ENCODE results near the gene SCAI. TPM values are rescaled to one million over a fixed set of nuclear protein-coding genes. Genes with fewer than 3 reads are reported as not detected.
"Not testable (repeated sequence)": the region's sequence is repeated elsewhere in the genome, so short reads cannot be mapped to it uniquely, and the experiment has no call there.

Gene SCAI
- total and polyA plus RNA-seq, 2 of the 4 experiments (the other 2 are of a cell fraction), result 3.6 to 14.5 TPM

DNA sequence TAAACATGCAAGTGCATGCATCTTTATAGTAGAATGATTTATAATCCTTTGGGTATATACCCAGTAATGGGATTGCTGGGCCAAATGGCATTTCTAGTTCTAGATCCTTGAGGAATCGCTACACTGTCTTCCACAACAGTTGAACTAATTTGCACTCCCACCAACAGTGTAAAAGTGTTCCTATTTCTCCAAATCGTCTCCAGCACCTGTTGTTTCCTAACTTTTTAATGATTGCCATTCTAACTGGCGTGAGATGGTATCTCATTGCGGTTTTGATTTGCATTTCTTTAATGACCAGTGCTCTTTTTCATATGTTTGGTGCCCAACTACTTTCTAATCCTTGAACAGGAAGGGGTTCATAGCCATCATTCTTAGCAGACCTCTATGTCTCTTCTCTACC lies 38.4 kb upstream of the SCAI start:
- in situ Hi-C loops (cut with MboI; ENCODE audit: low sequenced_read_pairs), result not testable (repeated sequence)
- H4K20me1 ChIP-seq (ENCODE audit: insufficient read depth, low read length), result peaks cover 61% of the 10 kb centered on the region

More for the DNA sequence above, 38.4 kb upstream of the SCAI start:
- CTCF ChIA-PET; H3K9me3 ChIP-seq (ENCODE audit: control insufficient read depth, insufficient read depth, low read length); H2BK15ac ChIP-seq (ENCODE audit: low read depth, low read length); H3K9ac ChIP-seq (ENCODE audit: low read depth, low read length); H2BK120ac ChIP-seq (ENCODE audit: low read depth, low read length); POLR2A ChIA-PET (ENCODE audit: unreplicated experiment); DNase-seq; intact Hi-C loops (cut with micrococcal nuclease); H3K36me3 ChIP-seq (ENCODE audit: control insufficient read depth, insufficient read depth, low read length); H4K8ac ChIP-seq (ENCODE audit: low read depth in 2 of 2, low read length in 2 of 2); H2BK5ac ChIP-seq (ENCODE audit: low read depth, low read length, poor library complexity, severe bottlenecking); H2AK9ac ChIP-seq (replicated peaks; ENCODE audit: low read depth, low read length, poor library complexity); H3K4ac ChIP-seq (ENCODE audit: low read depth, low read length); H4K5ac ChIP-seq (ENCODE audit: low read depth, low read length); dilution Hi-C loops (cut with HindIII; ENCODE audit: low sequenced_read_pairs, unreplicated experiment); H2AFZ ChIP-seq (replicated peaks; ENCODE audit: low read length, poor library complexity); H3K4me3 ChIP-seq (ENCODE audit: insufficient read depth, low read depth, low read length); H4K91ac ChIP-seq (ENCODE audit: insufficient read depth, low read depth, low read length); H3K18ac ChIP-seq (ENCODE audit: low read depth, low read length); BruUV-seq (replicated peaks); H3K23ac ChIP-seq (ENCODE audit: low read depth, low read length); H3K4me1 ChIP-seq (ENCODE audit: control insufficient read depth, insufficient read depth, low read length); H3K14ac ChIP-seq (replicated peaks; ENCODE audit: low read depth, low read length); H2AK5ac ChIP-seq (ENCODE audit: low read depth, low read length); ATAC-seq (ENCODE audit: low read depth); H3K4me2 ChIP-seq (ENCODE audit: low read depth, low read length); H3K27me3 ChIP-seq (ENCODE audit: control insufficient read depth, insufficient read depth, low read length); H2BK20ac ChIP-seq (ENCODE audit: low read depth, low read length); H3K56ac ChIP-seq (ENCODE audit: extremely low read depth, insufficient read depth, low read length); H3K27ac ChIP-seq (ENCODE audit: insufficient read depth, low read length): not testable (repeated sequence)
- Histone ChIP-seq H3K79me1 (ENCODE audit: low read depth in 1 of 2, low read length in 2 of 2) (peaks cover 25 to 69% of the 10 kb centered on the region in 2 experiments), H3K9me1 (ENCODE audit: insufficient read depth, low read length) (peaks cover 11% of the 10 kb centered on the region)
- no CpG with 5 or more reads among the region's 4 CpGs for WGBS, 2 experiments (ENCODE audit: extremely low coverage in 2 of 2, insufficient read length in 1 of 2)
